Activated CD4-positive, alpha-beta T cell treated with anti-CD3 and anti-CD28 coated beads, Interleukin-2, amount 10 ng/mL, durations not matched to agents 7 days and 5 days (primary cell): ENCODE measurements around the gene FAM20B. TPM values are rescaled to one million over a fixed set of nuclear protein-coding genes. Genes with fewer than 3 reads are reported as not detected.
"Not testable (repeated sequence)": the region's sequence is repeated elsewhere in the genome, so short reads cannot be mapped to it uniquely, and the experiment has no call there.

Experiments used
- CTCF ChIA-PET: fragments of 350-600 bp; sonication (Branson Sonifier 250); formaldehyde crosslinking; loops from one replicate; lab custom pipeline; 2021; ENCODE audit warnings: antibody characterized with exemption; lab: Charles Lee
- POLR2A ChIA-PET: fragments of 350-600 bp; sonication (Branson Sonifier 250); formaldehyde crosslinking; loops from one replicate; lab custom pipeline; 2021; ENCODE audit warnings: antibody characterized with exemption; lab: Charles Lee
- DNase-seq: peaks from one replicate; pipeline ENCODE4 v3.0.0-alpha.2; 2020
- H3K27ac Mint-ChIP-seq: one replicate; pipeline ENCODE4 v1.8.0; 2021; ENCODE audit warnings: mild to moderate bottlenecking, moderate library complexity, mixed read lengths
- H3K27me3 Mint-ChIP-seq: one replicate; pipeline ENCODE4 v1.8.0; 2021; ENCODE audit warnings: mixed read lengths
- H3K36me3 Mint-ChIP-seq: one replicate; pipeline ENCODE4 v1.8.0; 2021; ENCODE audit warnings: low read depth, mixed read lengths
- H3K4me1 Mint-ChIP-seq: one replicate; pipeline ENCODE4 v1.8.0; 2021; ENCODE audit warnings: mixed read lengths
- H3K4me3 Mint-ChIP-seq: one replicate; pipeline ENCODE4 v1.8.0; 2021; ENCODE audit warnings: mild to moderate bottlenecking, moderate library complexity, mixed read lengths
- H3K9me3 Mint-ChIP-seq: one replicate; pipeline ENCODE4 v1.8.0; 2021; ENCODE audit warnings: mixed read lengths
- total RNA-seq, 2 experiments: library from RNA; stranded (reverse); gene quantifications; one replicate each; pipeline ENCODE4 v1.2.3, GENCODE V29; 2021

The FAM20B gene
- total RNA-seq: 10 to 100 TPM; 25.1 to 31.3 TPM

GRCh38 chr1:179025125-179025974, at the start of gene FAM20B:
Gene FAM20B, plus strand, starts transcription at chr1:179025894. Its CDS starts 17,954 bp downstream, at chr1:179043848.
- H3K9me3 Mint-ChIP-seq: no peaks in the 10 kb centered on the region
- peaks cover 46% of the 10 kb centered on the region for H3K4me1 Mint-ChIP-seq
- peak; percentile 91 for DNase-seq
- ChIA-PET CTCF (no interaction called here), POLR2A (no interaction called here)
- H3K27ac Mint-ChIP-seq: peak within 1 kb of the TSS; percentile 93
- H3K36me3 Mint-ChIP-seq: peaks cover 3% of the 10 kb centered on the region
- H3K27me3 Mint-ChIP-seq: peaks cover 13% of the 10 kb centered on the region
- H3K4me3 Mint-ChIP-seq: peak within 1 kb of the TSS; percentile 95

- peaks cover 32% of the 10 kb centered on the region for H3K9me3 Mint-ChIP-seq
- CTCF ChIA-PET: interaction anchor here (0.6 kb wide), 1 partner anchor 391 kb away, joined by 3 read pairs; no protein-coding TSS in a partner anchor
Measured at GRCh38 chr1:178976541-178976940, 49.2 kb upstream of the FAM20B start.

GRCh38 chr1:178986204-178986603, 39.5 kb upstream of the FAM20B start:
- peaks cover 2% of the 10 kb centered on the region for H3K27me3 Mint-ChIP-seq
- H3K36me3 Mint-ChIP-seq: no peaks in the 10 kb centered on the region
- CTCF ChIA-PET: no interaction called here
- no peaks in the 10 kb centered on the region for H3K4me1 Mint-ChIP-seq
- POLR2A ChIA-PET: no interaction called here
- H3K4me3 Mint-ChIP-seq: no peak overlapping the region
- peaks cover 5% of the 10 kb centered on the region for H3K9me3 Mint-ChIP-seq
- no peak for DNase-seq
- no peak overlapping the region for H3K27ac Mint-ChIP-seq

More at GRCh38 chr1:178976541-178976940, 49.2 kb upstream of the FAM20B start:
- POLR2A ChIA-PET: no interaction called here
- H3K27me3 Mint-ChIP-seq: peaks cover 5% of the 10 kb centered on the region
- H3K27ac Mint-ChIP-seq: no peak overlapping the region
- no peak overlapping the region for H3K4me3 Mint-ChIP-seq
- no peak for DNase-seq
- peaks cover 16% of the 10 kb centered on the region for H3K4me1 Mint-ChIP-seq
- no peaks in the 10 kb centered on the region for H3K36me3 Mint-ChIP-seq

GRCh38 chr1:178988198-178988597, 37.5 kb upstream of the FAM20B start:
- H3K27ac Mint-ChIP-seq, H3K4me1 Mint-ChIP-seq, CTCF ChIA-PET, H3K9me3 Mint-ChIP-seq, H3K36me3 Mint-ChIP-seq, H3K4me3 Mint-ChIP-seq, DNase-seq, POLR2A ChIA-PET, H3K27me3 Mint-ChIP-seq: not testable (repeated sequence)

- no peak for DNase-seq
- Mint-ChIP-seq H3K36me3 (no peaks in the 10 kb centered on the region), H3K27me3 (no peaks in the 10 kb centered on the region), H3K27ac (no peak overlapping the region), H3K4me3 (no peak overlapping the region), H3K4me1 (no peaks in the 10 kb centered on the region), H3K9me3 (no peaks in the 10 kb centered on the region)
- POLR2A ChIA-PET: no interaction called here
- CTCF ChIA-PET: interaction anchor here (1.1 kb wide), 1 partner anchor 9 kb away, joined by 3 read pairs; no protein-coding TSS in a partner anchor
Measured at GRCh38 chr1:178993559-178993958, 32.1 kb upstream of the FAM20B start.

GRCh38 chr1:178997428-178997827, 28.3 kb upstream of the FAM20B start:
- CTCF ChIA-PET: no interaction called here
- POLR2A ChIA-PET: no interaction called here
- Mint-ChIP-seq H3K27ac (no peak overlapping the region), H3K9me3 (no peaks in the 10 kb centered on the region), H3K4me1 (no peaks in the 10 kb centered on the region), H3K36me3 (no peaks in the 10 kb centered on the region), H3K4me3 (no peak overlapping the region), H3K27me3 (no peaks in the 10 kb centered on the region)
- DNase-seq: no peak

GRCh38 chr1:178998295-178998694, 27.4 kb upstream of the FAM20B start:
- no peak for DNase-seq
- Mint-ChIP-seq H3K36me3 (no peaks in the 10 kb centered on the region), H3K27ac (no peak overlapping the region), H3K4me1 (peaks cover 6% of the 10 kb centered on the region), H3K27me3 (no peaks in the 10 kb centered on the region), H3K4me3 (no peak overlapping the region), H3K9me3 (no peaks in the 10 kb centered on the region)
- ChIA-PET POLR2A (no interaction called here), CTCF (interaction anchor here (1.0 kb wide), 1 partner anchor 26 kb away, joined by 3 read pairs; no protein-coding TSS in a partner anchor)

GRCh38 chr1:178999061-178999460, 26.6 kb upstream of the FAM20B start:
- ChIA-PET POLR2A (no interaction called here), CTCF (interaction anchor here (1.0 to 1.6 kb wide), 2 partner anchors 15 to 25 kb away, joined by 3 to 4 read pairs; no protein-coding TSS in a partner anchor)
- H3K4me1 Mint-ChIP-seq: peaks cover 11% of the 10 kb centered on the region
- H3K9me3 Mint-ChIP-seq: no peaks in the 10 kb centered on the region
- H3K4me3 Mint-ChIP-seq: no peak overlapping the region
- no peak overlapping the region for H3K27ac Mint-ChIP-seq
- no peaks in the 10 kb centered on the region for H3K36me3 Mint-ChIP-seq
- no peaks in the 10 kb centered on the region for H3K27me3 Mint-ChIP-seq
- DNase-seq: no peak

GRCh38 chr1:179001451-179001850, 24.2 kb upstream of the FAM20B start:
- Mint-ChIP-seq H3K36me3 (no peaks in the 10 kb centered on the region), H3K4me1 (peaks cover 15% of the 10 kb centered on the region), H3K4me3 (no peak overlapping the region), H3K9me3 (no peaks in the 10 kb centered on the region), H3K27me3 (no peaks in the 10 kb centered on the region), H3K27ac (no peak overlapping the region)
- ChIA-PET CTCF (interaction anchor here (1.3 kb wide), 1 partner anchor 8 kb away, joined by 3 read pairs; no protein-coding TSS in a partner anchor), POLR2A (no interaction called here)
- no peak for DNase-seq

- H3K27me3 Mint-ChIP-seq, H3K27ac Mint-ChIP-seq, POLR2A ChIA-PET, DNase-seq, H3K9me3 Mint-ChIP-seq, H3K36me3 Mint-ChIP-seq, H3K4me3 Mint-ChIP-seq: not testable (repeated sequence)
- H3K4me1 Mint-ChIP-seq: peaks cover 15% of the 10 kb centered on the region
- CTCF ChIA-PET: interaction anchor here (0.6 to 3.1 kb wide), 9 partner anchors 8 to 475 kb away, joined by 3 to 15 read pairs (median 5); no protein-coding TSS in a partner anchor
Measured at GRCh38 chr1:179002064-179002463, 23.6 kb upstream of the FAM20B start.

- peak; percentile 69 for DNase-seq
- no peaks in the 10 kb centered on the region for H3K9me3 Mint-ChIP-seq
- POLR2A ChIA-PET: interaction anchor here (0.6 kb wide), 1 partner anchor 1370 kb away, joined by 4 read pairs; no protein-coding TSS in a partner anchor
- peak overlapping the region; percentile 48 for H3K27ac Mint-ChIP-seq
- peaks cover 15% of the 10 kb centered on the region for H3K4me1 Mint-ChIP-seq
- CTCF ChIA-PET: interaction anchor here (0.6 to 3.1 kb wide), 15 partner anchors 9 to 475 kb away, joined by 3 to 15 read pairs (median 4); no protein-coding TSS in a partner anchor
- no peaks in the 10 kb centered on the region for H3K27me3 Mint-ChIP-seq
- no peak overlapping the region for H3K4me3 Mint-ChIP-seq
- H3K36me3 Mint-ChIP-seq: no peaks in the 10 kb centered on the region
Measured at GRCh38 chr1:179002552-179003345, 22.9 kb upstream of the FAM20B start.

GRCh38 chr1:179003512-179004066, 22.1 kb upstream of the FAM20B start:
- Mint-ChIP-seq H3K4me1 (peaks cover 15% of the 10 kb centered on the region), H3K9me3 (no peaks in the 10 kb centered on the region), H3K27me3 (no peaks in the 10 kb centered on the region), H3K36me3 (no peaks in the 10 kb centered on the region), H3K27ac (peak overlapping the region; percentile 76), H3K4me3 (no peak overlapping the region)
- ChIA-PET CTCF (interaction anchor here (0.6 to 3.1 kb wide), 13 partner anchors 11 to 476 kb away, joined by 3 to 15 read pairs (median 4); no protein-coding TSS in a partner anchor), POLR2A (interaction anchor here (0.6 kb wide), 1 partner anchor 1369 kb away, joined by 4 read pairs; no protein-coding TSS in a partner anchor)
- DNase-seq: no peak
